Esophagus muscularis mucosa (tissue), 4 donors: ENCODE results near the gene FBXL19. TPM values are rescaled to one million over a fixed set of nuclear protein-coding genes. Genes with fewer than 3 reads are reported as not detected.
A peak's percentile ranks its signal among the peaks of the same experiment; 100 is the strongest.

Experiments
- DNase-seq: peaks from one replicate; pipeline ENCODE4 v3.0.0-alpha.2; 2017; ENCODE audit errors: extremely low spot score
- H3K27ac ChIP-seq, 4 donors: fragments of 200-600 bp; sonication (generic); replicated peaks in 1 of 4; 1 replicate in 3 of 4; 2 replicates in 1 of 4; pipeline ENCODE4 v1.5.1; 2016 to 2019; ENCODE audit warnings: mild to moderate bottlenecking in 1 of 4
- H3K27me3 ChIP-seq, 4 donors: fragments of 200-600 bp; sonication (generic); one replicate each; pipeline versions ENCODE4 v1.5.1 to v1.6.0; 2016 to 2019
- H3K36me3 ChIP-seq, 4 donors: fragments of 200-600 bp; sonication (generic); one replicate each; pipeline ENCODE4 v1.5.1; 2016 to 2019
- H3K4me1 ChIP-seq, 4 donors: fragments of 200-600 bp; sonication (generic); one replicate each; pipeline ENCODE4 v1.5.1; 2016 to 2019
- H3K4me3 ChIP-seq, 4 donors: fragments of 200-600 bp; sonication (generic); 1 replicate in 2 of 4; 2 replicates in 2 of 4; pipeline ENCODE4 v1.5.1; 2016 to 2019; ENCODE audit warnings: mild to moderate bottlenecking in 4 of 4, moderate library complexity in 1 of 4
- H3K9me3 ChIP-seq, 4 donors: fragments of 200-600 bp; sonication (generic); 1 replicate in 3 of 4; 2 replicates in 1 of 4; pipeline ENCODE4 v1.5.1; 2016 to 2019
- CTCF ChIP-seq, 3 experiments: fragments of 200-600 bp in 2 of 3; fragments of 450-650 bp in 1 of 3; sonication (generic) in 2 of 3; IDR thresholded peaks; one replicate each; pipeline ENCODE4 v1.5.1; 2017 to 2019; ENCODE audit warnings: antibody characterized with exemption in 3 of 3, mild to moderate bottlenecking in 2 of 3, moderate library complexity in 1 of 3
- EP300 ChIP-seq: sonication (generic); formaldehyde crosslinking; IDR thresholded peaks from one replicate; pipeline ENCODE4 v1.6.1; 2017; ENCODE audit warnings: antibody characterized with exemption
- POLR2A ChIP-seq: fragments of 450-650 bp; IDR thresholded peaks from one replicate; pipeline ENCODE4 v1.6.1; 2017; ENCODE audit warnings: antibody characterized with exemption, moderate library complexity, mild to moderate bottlenecking, low read depth
- POLR2AphosphoS5 ChIP-seq, 2 donors: sonication (generic); formaldehyde crosslinking; IDR thresholded peaks; one replicate each; pipeline ENCODE4 v1.6.1; 2017; ENCODE audit warnings: antibody characterized with exemption in 2 of 2
- WGBS: methylation state at CpG from one replicate; pipeline ENCODE4 v1.1.5; 2018; 5-methylcytosine and 5-hydroxymethylcytosine counted together
- intact Hi-C: fragments of 100-400 bp; cut with DNase I; formaldehyde crosslinking; loops from one replicate; pipeline ENCODE4 v1.15.1; 2023
- total RNA-seq, 4 donors: library from RNA; depleted of rRNA; stranded (reverse); fragments of >200 nt; gene quantifications; one replicate each; pipeline versions ENCODE4 v1.1.0 to v1.2.1, GENCODE V29; 2016

The FBXL19 gene
- total RNA-seq, 4 donors from 2014 or later, result 12.1 to 28.1 (median 17.7) TPM

- TF ChIP-seq POLR2AphosphoS5 (IDR thresholded peaks at IDR 0.05) (no peak), CTCF (IDR thresholded peaks at IDR 0.05) (no peak), EP300 (no peak), POLR2A (no peak)
Measured at GRCh38 chr16:30958175-30959079, 35.1 kb downstream of the FBXL19 start.

GRCh38 chr16:30961384-30961783, 38.0 kb downstream of the FBXL19 start:
- Histone ChIP-seq H3K27me3 (no peaks in the 10 kb centered on the region), H3K27ac (no peak overlapping the region), H3K4me3 (no peak overlapping the region), H3K4me1 (peaks cover 17 to 33% (median 23%) of the 10 kb centered on the region in 4 donors), H3K9me3 (no peaks in the 10 kb centered on the region), H3K36me3 (peaks cover 64 to 77% (median 75%) of the 10 kb centered on the region in 4 donors)
- 91% methylated on average over 11 of the region's 11 CpGs for WGBS
- intact Hi-C loops, result loop anchor here (10.0 kb wide), 1 partner anchor 743 kb away; no protein-coding TSS in a partner anchor
- DNase-seq, result no peak
- TF ChIP-seq POLR2AphosphoS5 (IDR thresholded peaks at IDR 0.05) (no peak), CTCF (IDR thresholded peaks at IDR 0.05) (no peak), POLR2A (no peak), EP300 (no peak)

More at GRCh38 chr16:30958175-30959079, 35.1 kb downstream of the FBXL19 start:
- 6% methylated on average over 23 of the region's 55 CpGs for WGBS
- intact Hi-C loops, result no loop called here
- H3K27me3 ChIP-seq, result no peaks in the 10 kb centered on the region
- peak overlapping the region; percentile 74 to 97 (median 89) for H3K4me3 ChIP-seq
- H3K9me3 ChIP-seq, result no peaks in the 10 kb centered on the region
- peaks cover 35 to 49% (median 48%) of the 10 kb centered on the region in 4 donors for H3K36me3 ChIP-seq
- peaks cover 23 to 39% (median 32%) of the 10 kb centered on the region in 4 donors for H3K4me1 ChIP-seq
- no peak for DNase-seq
- peak overlapping the region; percentile 96 to 98 (median 97) for H3K27ac ChIP-seq

GRCh38 chr16:30963925-30964511, 40.6 kb downstream of the FBXL19 start:
- Histone ChIP-seq H3K4me3 (no peak overlapping the region), H3K27ac (no peak overlapping the region), H3K4me1 (peaks cover 5 to 18% (median 8%) of the 10 kb centered on the region in 4 donors), H3K9me3 (no peaks in the 10 kb centered on the region), H3K27me3 (no peaks in the 10 kb centered on the region), H3K36me3 (peaks cover 81 to 100% (median 98%) of the 10 kb centered on the region in 4 donors)
- no peak for TF ChIP-seq CTCF (IDR thresholded peaks at IDR 0.05)
- intact Hi-C loops, result loop anchor here (10.0 kb wide), 1 partner anchor 741 kb away; no protein-coding TSS in a partner anchor
- 92% methylated on average over 18 of the region's 18 CpGs for WGBS
- DNase-seq, result no peak

- H3K27me3 ChIP-seq, result no peaks in the 10 kb centered on the region
- no peaks in the 10 kb centered on the region for H3K9me3 ChIP-seq
- peaks cover 0 to 11% (median 2%) of the 10 kb centered on the region in 4 donors for H3K4me1 ChIP-seq
- no peak for DNase-seq
- peaks cover 88 to 100% (median 99%) of the 10 kb centered on the region in 4 donors for H3K36me3 ChIP-seq
- no peak overlapping the region for H3K27ac ChIP-seq
- WGBS, result 88% methylated on average over 33 of the region's 33 CpGs
- no peak for TF ChIP-seq CTCF (IDR thresholded peaks at IDR 0.05)
- no peak for TF ChIP-seq POLR2AphosphoS5 (IDR thresholded peaks at IDR 0.05)
- no peak for TF ChIP-seq EP300
- no peak for TF ChIP-seq POLR2A
- no peak overlapping the region for H3K4me3 ChIP-seq
- intact Hi-C loops, result loop anchor here (10.0 kb wide), 1 partner anchor 740 kb away; no protein-coding TSS in a partner anchor
Measured at GRCh38 chr16:30964574-30965226, 41.3 kb downstream of the FBXL19 start.
